ENCODE results near the gene SLC10A3.

DNA sequence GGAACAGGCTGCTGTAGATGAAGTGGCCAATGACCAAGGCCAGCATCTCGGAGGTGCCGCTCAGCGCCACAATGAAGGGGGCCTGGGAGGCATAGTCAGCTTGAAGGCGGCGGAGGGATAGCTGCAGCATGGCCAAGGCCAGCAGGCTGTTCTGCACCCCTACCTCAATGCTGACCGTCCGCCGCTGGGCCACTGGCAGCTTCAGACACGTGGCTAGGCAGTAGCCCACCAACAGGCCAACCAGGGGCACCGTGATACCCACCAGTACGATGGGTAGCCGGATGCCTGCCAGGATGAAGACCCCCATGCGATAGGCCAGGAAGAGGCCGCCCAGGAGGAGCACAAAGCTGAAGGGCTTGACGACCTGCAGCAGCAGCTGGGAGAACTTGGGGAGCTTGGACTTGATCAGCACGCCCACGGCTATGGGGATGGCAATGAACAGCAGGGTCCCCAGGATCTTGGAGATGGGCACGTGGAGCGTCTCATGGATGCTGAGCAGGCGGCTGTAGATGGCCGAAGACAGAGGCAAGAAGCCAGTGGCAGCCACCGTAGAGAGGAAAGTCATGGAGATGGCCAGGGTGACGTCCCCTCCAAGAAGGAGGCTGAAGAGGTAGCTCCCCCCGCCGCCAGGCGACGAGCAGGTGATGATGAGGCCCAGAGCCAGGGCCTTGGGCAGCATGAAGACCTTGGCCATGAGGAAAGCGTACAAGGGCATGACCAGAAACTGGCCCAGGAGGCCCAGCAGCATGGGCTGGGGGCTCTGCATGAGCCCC is 2.7 kb downstream of the SLC10A3 start:
- TF ChIP-seq, protein P1, sequence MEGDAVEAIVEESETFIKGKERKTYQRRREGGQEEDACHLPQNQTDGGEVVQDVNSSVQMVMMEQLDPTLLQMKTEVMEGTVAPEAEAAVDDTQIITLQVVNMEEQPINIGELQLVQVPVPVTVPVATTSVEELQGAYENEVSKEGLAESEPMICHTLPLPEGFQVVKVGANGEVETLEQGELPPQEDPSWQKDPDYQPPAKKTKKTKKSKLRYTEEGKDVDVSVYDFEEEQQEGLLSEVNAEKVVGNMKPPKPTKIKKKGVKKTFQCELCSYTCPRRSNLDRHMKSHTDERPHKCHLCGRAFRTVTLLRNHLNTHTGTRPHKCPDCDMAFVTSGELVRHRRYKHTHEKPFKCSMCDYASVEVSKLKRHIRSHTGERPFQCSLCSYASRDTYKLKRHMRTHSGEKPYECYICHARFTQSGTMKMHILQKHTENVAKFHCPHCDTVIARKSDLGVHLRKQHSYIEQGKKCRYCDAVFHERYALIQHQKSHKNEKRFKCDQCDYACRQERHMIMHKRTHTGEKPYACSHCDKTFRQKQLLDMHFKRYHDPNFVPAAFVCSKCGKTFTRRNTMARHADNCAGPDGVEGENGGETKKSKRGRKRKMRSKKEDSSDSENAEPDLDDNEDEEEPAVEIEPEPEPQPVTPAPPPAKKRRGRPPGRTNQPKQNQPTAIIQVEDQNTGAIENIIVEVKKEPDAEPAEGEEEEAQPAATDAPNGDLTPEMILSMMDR (IDR thresholded peaks at IDR 0.05) = no peak
- TF ChIP-seq POLR2A (IDR thresholded peaks at IDR 0.05) = no peak
- no peak for TF ChIP-seq POLR2AphosphoS5 (IDR thresholded peaks at IDR 0.05)

All from upper lobe of left lung (tissue), 4 donors.